OCI-LY7 (cell line): ENCODE results near the gene CDKL4. TPM values are rescaled to one million over a fixed set of nuclear protein-coding genes. Genes with fewer than 3 reads are reported as not detected.
"Not testable (repeated sequence)": the region's sequence is repeated elsewhere in the genome, so short reads cannot be mapped to it uniquely, and the experiment has no call there.

ENCODE experiments used
- BruUV-seq: library from RNA; stranded (reverse); fragments of 400-500 nt; replicated peaks from 2 replicates; lab custom pipeline; 2021; lab: Mats Ljungman, UMichigan
- CTCF ChIA-PET: fragments of 300-600 bp; sonication (Branson Sonifier 250); formaldehyde crosslinking; loops from one replicate; lab custom pipeline; 2022; ENCODE audit warnings: antibody characterized with exemption; ENCODE audit not compliant: unreplicated experiment; lab: Charles Lee
- POLR2A ChIA-PET: fragments of 300-600 bp; sonication (Branson Sonifier 250); formaldehyde crosslinking; loops from one replicate; lab custom pipeline; 2022; ENCODE audit warnings: antibody characterized with exemption; lab: Charles Lee
- DNase-seq: peaks from one replicate; pipeline ENCODE4 v3.0.0-alpha.2; 2015; ENCODE audit warnings: low spot score
- H2AFZ ChIP-seq: fragments of 200-600 bp; sonication (generic), shearing (Covaris generic); 2 replicates; pipeline ENCODE4 v1.6.1; 2014; ENCODE audit warnings: mild to moderate bottlenecking, antibody characterized with exemption, low read length, moderate library complexity
- H3K27ac ChIP-seq: fragments of 200-600 bp; sonication (generic); 2 replicates; pipeline ENCODE4 v1.5.1; 2014; ENCODE audit warnings: mixed run types, low read depth, mild to moderate bottlenecking, moderate library complexity, low read length, inconsistent platforms; ENCODE audit not compliant: poor library complexity, severe bottlenecking
- H3K36me3 ChIP-seq: fragments of 200-600 bp; sonication (generic); 2 replicates; pipeline ENCODE4 v1.6.1; 2014; ENCODE audit warnings: mild to moderate bottlenecking, antibody characterized with exemption, low read length, moderate library complexity, mixed read lengths; ENCODE audit not compliant: insufficient read depth
- H3K4me1 ChIP-seq: fragments of 200-600 bp; sonication (generic); 2 replicates; pipeline ENCODE4 v1.5.1; 2014; ENCODE audit warnings: mild to moderate bottlenecking, low read length; ENCODE audit not compliant: insufficient read depth, poor library complexity, severe bottlenecking
- H3K4me2 ChIP-seq: fragments of 200-600 bp; sonication (generic); 2 replicates; pipeline ENCODE4 v1.6.1; 2014; ENCODE audit warnings: mild to moderate bottlenecking, low read length
- H3K4me3 ChIP-seq: fragments of 200-600 bp; sonication (generic); 2 replicates; pipeline ENCODE4 v1.5.1; 2014; ENCODE audit warnings: mild to moderate bottlenecking, low read depth, low read length; ENCODE audit not compliant: poor library complexity, severe bottlenecking
- H3K79me2 ChIP-seq: fragments of 200-600 bp; sonication (generic); 2 replicates; pipeline ENCODE4 v1.6.1; 2016; ENCODE audit warnings: low read depth, mild to moderate bottlenecking, low read length, moderate library complexity, mixed read lengths; ENCODE audit not compliant: insufficient read depth
- H3K9me2 ChIP-seq: fragments of 200-600 bp; sonication (generic); 2 replicates; pipeline ENCODE4 v1.6.1; 2016; ENCODE audit warnings: mild to moderate bottlenecking, low read length, mixed read lengths; ENCODE audit not compliant: insufficient read depth
- H3K9me3 ChIP-seq: fragments of 200-600 bp; sonication (generic); 2 replicates; pipeline ENCODE4 v1.6.1; 2014; ENCODE audit warnings: mild to moderate bottlenecking, mixed run types, low read length, mixed read lengths
- H4K20me1 ChIP-seq: fragments of 200-600 bp; sonication (generic); 2 replicates; pipeline ENCODE4 v1.6.1; 2014; ENCODE audit warnings: mild to moderate bottlenecking, antibody characterized with exemption, low read length, moderate library complexity, mixed read lengths; ENCODE audit not compliant: insufficient read depth
- EZH2phosphoT487 ChIP-seq: fragments of 200-600 bp; sonication (generic); IDR thresholded peaks from 2 replicates; pipeline ENCODE4 v1.6.1; 2018; ENCODE audit warnings: low read depth, borderline replicate concordance, mild to moderate bottlenecking, mixed run types, antibody characterized with exemption, low read length, moderate library complexity, mixed read lengths
- intact Hi-C: fragments of 100-400 bp; cut with micrococcal nuclease; formaldehyde crosslinking; loops from one replicate; pipeline ENCODE4 v1.10.0; 2022; ENCODE audit not compliant: unreplicated experiment
- total RNA-seq, 2 experiments: library from RNA; depleted of rRNA in 1 of 2; stranded (reverse); fragments of >200 nt in 1 of 2; shearing (Covaris generic) in 1 of 2; gene quantifications; 2 replicates each; pipeline ENCODE4 v1.2.3, GENCODE V29; 2014 to 2022
- TF ChIP-seq, protein P1 (sequence below): fragments of 200-600 bp; sonication (generic); conservative IDR thresholded peaks from 2 replicates; pipeline ENCODE4 v1.5.1; 2014; ENCODE audit warnings: mild to moderate bottlenecking, antibody characterized with exemption, low read length, moderate library complexity, mixed read lengths

The CDKL4 gene
- total RNA-seq, 2 experiments from 2014 or later: not detected

DNA sequence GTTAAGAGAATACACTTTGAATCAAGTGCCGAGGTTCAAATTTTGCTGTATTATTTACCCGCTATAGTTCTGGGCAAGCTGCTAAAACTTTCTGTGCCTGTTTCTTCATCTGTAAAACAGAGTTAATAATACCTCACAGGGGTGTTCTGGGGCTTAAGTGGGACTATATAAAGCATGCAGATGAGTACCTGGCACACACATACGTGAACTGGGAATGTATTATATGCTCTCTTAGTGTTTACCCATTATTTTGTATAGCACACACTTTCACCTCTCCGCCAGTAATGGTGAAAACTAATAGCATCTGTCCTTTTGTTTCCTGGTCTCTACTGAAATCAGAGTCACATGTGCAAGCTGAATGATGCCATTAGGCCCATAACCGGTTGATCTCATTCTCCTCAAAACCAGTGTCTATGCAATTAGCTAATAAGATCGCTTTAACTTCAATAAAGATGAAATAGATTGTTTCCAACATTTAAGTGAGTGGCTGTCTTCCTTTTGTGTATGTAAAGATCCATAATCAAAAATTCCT is 3.8 kb upstream of the CDKL4 start:
- no TSS peak for BruUV-seq
- no peak overlapping the region for H3K27ac ChIP-seq
- no peaks in the 10 kb centered on the region for H3K9me2 ChIP-seq
- H3K79me2 ChIP-seq: no peaks in the 10 kb centered on the region
- no peak overlapping the region for H3K4me3 ChIP-seq
- ChIA-PET CTCF (no interaction called here), POLR2A (no interaction called here)
- H4K20me1 ChIP-seq: no peaks in the 10 kb centered on the region
- H3K4me2 ChIP-seq: no peak overlapping the region
- H3K36me3 ChIP-seq: peaks cover 40% of the 10 kb centered on the region
- intact Hi-C loops: no loop called here
- TF ChIP-seq, protein P1, sequence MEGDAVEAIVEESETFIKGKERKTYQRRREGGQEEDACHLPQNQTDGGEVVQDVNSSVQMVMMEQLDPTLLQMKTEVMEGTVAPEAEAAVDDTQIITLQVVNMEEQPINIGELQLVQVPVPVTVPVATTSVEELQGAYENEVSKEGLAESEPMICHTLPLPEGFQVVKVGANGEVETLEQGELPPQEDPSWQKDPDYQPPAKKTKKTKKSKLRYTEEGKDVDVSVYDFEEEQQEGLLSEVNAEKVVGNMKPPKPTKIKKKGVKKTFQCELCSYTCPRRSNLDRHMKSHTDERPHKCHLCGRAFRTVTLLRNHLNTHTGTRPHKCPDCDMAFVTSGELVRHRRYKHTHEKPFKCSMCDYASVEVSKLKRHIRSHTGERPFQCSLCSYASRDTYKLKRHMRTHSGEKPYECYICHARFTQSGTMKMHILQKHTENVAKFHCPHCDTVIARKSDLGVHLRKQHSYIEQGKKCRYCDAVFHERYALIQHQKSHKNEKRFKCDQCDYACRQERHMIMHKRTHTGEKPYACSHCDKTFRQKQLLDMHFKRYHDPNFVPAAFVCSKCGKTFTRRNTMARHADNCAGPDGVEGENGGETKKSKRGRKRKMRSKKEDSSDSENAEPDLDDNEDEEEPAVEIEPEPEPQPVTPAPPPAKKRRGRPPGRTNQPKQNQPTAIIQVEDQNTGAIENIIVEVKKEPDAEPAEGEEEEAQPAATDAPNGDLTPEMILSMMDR: no peak
- no peak for TF ChIP-seq EZH2phosphoT487
- no peak for DNase-seq
- H3K9me3 ChIP-seq: peaks cover 16% of the 10 kb centered on the region; the same call in 1 of the 2 replicates
- peaks cover 9% of the 10 kb centered on the region for H3K4me1 ChIP-seq
- no peak overlapping the region for H2AFZ ChIP-seq

DNA sequence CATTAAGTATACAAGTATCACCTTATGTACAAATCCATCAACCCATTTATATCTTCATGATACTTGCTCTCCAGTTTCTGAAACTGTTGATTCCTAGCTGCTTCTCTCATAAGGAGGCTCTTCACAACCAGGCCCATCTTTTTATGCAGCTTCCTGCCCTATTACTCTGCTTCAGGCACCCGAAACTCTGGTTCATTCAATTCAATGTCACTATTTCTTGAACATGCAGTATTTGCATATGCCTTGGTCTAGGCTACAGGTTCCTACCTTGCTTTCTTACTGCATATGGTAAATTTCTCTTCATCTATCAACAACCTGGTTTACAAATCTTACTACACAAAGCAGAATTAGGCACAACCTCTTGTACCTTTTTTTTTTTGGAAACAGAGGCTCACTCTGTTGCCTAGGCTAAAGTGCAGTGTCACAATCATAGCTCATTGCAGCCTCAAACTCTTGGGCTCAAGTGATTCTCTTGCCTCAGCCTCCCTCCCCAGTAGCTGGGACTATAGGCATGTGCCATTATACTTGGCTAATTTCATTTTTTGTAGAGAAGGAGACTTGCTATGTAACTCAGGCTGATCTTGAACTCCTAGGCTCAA is 2.7 kb upstream of the CDKL4 start:
- Histone ChIP-seq H3K79me2 (no peaks in the 10 kb centered on the region), H3K4me3 (no peak overlapping the region), H3K36me3 (peaks cover 29% of the 10 kb centered on the region), H2AFZ (no peak overlapping the region), H3K9me2 (no peaks in the 10 kb centered on the region), H4K20me1 (no peaks in the 10 kb centered on the region), H3K4me1 (peaks cover 9% of the 10 kb centered on the region), H3K4me2 (no peak overlapping the region; the same call in 1 of the 2 replicates), H3K9me3 (peaks cover 10% of the 10 kb centered on the region; the same call in 1 of the 2 replicates), H3K27ac (no peak overlapping the region)
- ChIA-PET POLR2A (interaction anchor here (0.7 kb wide), 1 partner anchor 246 kb away, joined by 4 read pairs; no protein-coding TSS in a partner anchor), CTCF (no interaction called here)
- BruUV-seq: no TSS peak
- DNase-seq: peak; percentile 9
- intact Hi-C loops: no loop called here
- no peak for TF ChIP-seq EZH2phosphoT487

DNA sequence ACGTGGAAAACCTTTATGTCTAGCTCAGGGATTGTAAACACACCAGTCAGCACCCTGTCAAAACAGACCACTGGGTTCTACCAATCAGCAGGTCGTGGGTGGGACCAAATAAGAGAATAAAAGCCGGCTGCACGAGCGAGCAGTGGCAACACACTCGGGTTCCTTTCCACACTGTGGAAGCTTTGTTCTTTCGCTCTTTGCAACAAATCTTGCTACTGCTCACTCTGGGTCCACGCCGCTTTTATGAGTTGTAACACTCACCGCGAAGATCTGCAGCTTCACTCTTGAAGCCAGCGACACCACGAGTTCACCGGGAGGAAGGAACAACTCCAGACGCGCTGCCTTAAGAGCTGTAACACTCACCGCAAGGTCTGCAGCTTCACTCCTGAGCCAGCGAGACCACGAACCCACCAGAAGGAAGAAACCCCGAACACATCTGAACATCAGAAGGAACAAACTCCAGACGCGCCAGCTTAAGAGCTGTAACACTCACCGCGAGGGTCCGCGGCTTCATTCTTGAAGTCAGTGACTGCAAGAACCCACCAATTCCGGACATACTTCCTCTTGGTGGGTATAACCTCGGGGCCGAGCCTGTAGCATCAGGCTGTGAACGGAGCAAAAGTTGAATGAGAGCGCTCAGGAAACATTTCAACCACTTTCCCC is 1.3 kb upstream of the CDKL4 start:
- H3K9me2 ChIP-seq, H4K20me1 ChIP-seq, H3K4me2 ChIP-seq, BruUV-seq, POLR2A ChIA-PET, H3K4me1 ChIP-seq, H3K4me3 ChIP-seq, DNase-seq, intact Hi-C loops, H3K79me2 ChIP-seq, H2AFZ ChIP-seq, H3K27ac ChIP-seq, H3K9me3 ChIP-seq: not testable (repeated sequence)
- CTCF ChIA-PET: interaction anchor here (1.1 kb wide), 1 partner anchor 17 kb away, joined by 3 read pairs; no protein-coding TSS in a partner anchor
- peaks cover 15% of the 10 kb centered on the region for H3K36me3 ChIP-seq

DNA sequence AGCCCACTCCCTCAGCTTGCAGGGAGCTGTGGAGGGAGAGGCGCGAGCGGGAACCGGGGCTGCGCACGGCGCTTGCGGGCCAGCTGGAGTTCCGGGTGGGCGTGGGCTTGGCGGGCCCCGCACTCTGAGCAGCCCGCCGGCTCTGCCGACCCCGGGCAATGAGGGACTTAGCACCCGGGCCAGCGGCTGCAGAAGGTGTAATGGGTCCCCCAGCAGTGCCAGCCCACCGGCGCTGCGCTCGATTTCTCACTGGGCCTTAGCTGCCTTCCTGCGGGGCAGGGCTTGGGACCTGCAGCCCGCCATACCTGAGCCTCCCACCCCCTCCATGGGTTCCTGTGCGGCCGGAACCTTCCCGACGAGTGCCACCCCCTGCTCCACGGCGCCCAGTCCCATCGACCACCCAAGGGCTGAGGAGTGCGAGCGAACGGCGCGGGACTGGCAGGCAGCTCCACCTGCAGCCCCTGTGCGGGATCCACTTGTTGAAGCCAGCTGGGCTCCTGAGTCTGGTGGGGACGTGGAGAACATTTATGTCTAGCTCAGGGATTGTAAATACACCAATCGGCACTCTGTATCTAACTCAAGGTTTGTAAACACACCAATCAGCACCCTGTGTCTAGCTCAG is 582 bp upstream of the CDKL4 start:
- H2AFZ ChIP-seq, intact Hi-C loops, H3K79me2 ChIP-seq, H3K4me3 ChIP-seq, H3K4me2 ChIP-seq, H3K27ac ChIP-seq, H3K9me2 ChIP-seq, H3K9me3 ChIP-seq, H3K4me1 ChIP-seq, H4K20me1 ChIP-seq, H3K36me3 ChIP-seq, DNase-seq, BruUV-seq, POLR2A ChIA-PET: not testable (repeated sequence)
- CTCF ChIA-PET: interaction anchor here (1.1 kb wide), 1 partner anchor 16 kb away, joined by 3 read pairs; no protein-coding TSS in a partner anchor
